Astrocyte (in vitro differentiated cells and primary cell): ENCODE data around the gene CACNA2D4. TPM values are rescaled to one million over a fixed set of nuclear protein-coding genes. Genes with fewer than 3 reads are reported as not detected.

Experiments
- DNase-seq: peaks from one replicate; pipeline ENCODE4 v3.0.0-alpha.2; 2010; ENCODE audit warnings: low read depth
- FAIRE-seq: peaks from 2 replicates; lab custom pipeline; 2011; peaks lifted over from hg19 to GRCh38; lab: Jason Lieb, UNC
- H2AFZ ChIP-seq: 2 replicates; pipeline ENCODE4 v1.6.0; 2012; ENCODE audit warnings: low read depth, low read length, inconsistent platforms
- H3K27ac ChIP-seq: 2 replicates; pipeline ENCODE4 v1.5.1; 2011; ENCODE audit warnings: low read depth, low read length, inconsistent platforms
- H3K27me3 ChIP-seq: 2 replicates; pipeline ENCODE4 v1.6.0; 2011; ENCODE audit warnings: low read length, inconsistent platforms; ENCODE audit not compliant: insufficient read depth
- H3K36me3 ChIP-seq: 2 replicates; pipeline ENCODE4 v1.5.1; 2011; ENCODE audit warnings: low read length, inconsistent platforms; ENCODE audit not compliant: insufficient read depth
- H3K4me1 ChIP-seq: 2 replicates; pipeline ENCODE4 v1.5.1; 2011; ENCODE audit warnings: low read length, inconsistent platforms; ENCODE audit not compliant: insufficient read depth
- H3K4me2 ChIP-seq: 2 replicates; pipeline ENCODE4 v1.6.0; 2012; ENCODE audit warnings: low read length, inconsistent platforms
- H3K4me3 ChIP-seq: 2 replicates; pipeline ENCODE4 v1.5.1; 2011; ENCODE audit warnings: low read depth, mild to moderate bottlenecking, low read length, inconsistent platforms; ENCODE audit not compliant: insufficient read depth
- H3K79me2 ChIP-seq: 2 replicates; pipeline ENCODE4 v1.6.0; 2012; ENCODE audit warnings: mild to moderate bottlenecking, low read length, inconsistent platforms; ENCODE audit not compliant: insufficient read depth
- H3K9ac ChIP-seq: 2 replicates; pipeline ENCODE4 v1.6.0; 2012; ENCODE audit warnings: mild to moderate bottlenecking, low read length, inconsistent platforms
- H3K9me3 ChIP-seq: 2 replicates; pipeline ENCODE4 v1.5.1; 2012; ENCODE audit warnings: low read depth, mild to moderate bottlenecking, low read length, inconsistent platforms; ENCODE audit not compliant: insufficient read depth
- H4K20me1 ChIP-seq: 2 replicates; pipeline ENCODE4 v1.6.0; 2012; ENCODE audit warnings: low read length, inconsistent platforms; ENCODE audit not compliant: insufficient read depth
- H3K27ac Mint-ChIP-seq: one replicate; pipeline ENCODE4 v1.8.0; 2021; ENCODE audit warnings: mild to moderate bottlenecking, mixed read lengths; ENCODE audit not compliant: unreplicated experiment
- H3K27me3 Mint-ChIP-seq: one replicate; pipeline ENCODE4 v1.8.0; 2021; ENCODE audit warnings: low read depth, mixed read lengths; ENCODE audit not compliant: unreplicated experiment
- H3K36me3 Mint-ChIP-seq: one replicate; pipeline ENCODE4 v1.8.0; 2021; ENCODE audit warnings: low read depth, mixed read lengths; ENCODE audit not compliant: unreplicated experiment
- H3K4me1 Mint-ChIP-seq: one replicate; pipeline ENCODE4 v1.8.0; 2021; ENCODE audit warnings: low read depth, mixed read lengths; ENCODE audit not compliant: unreplicated experiment
- H3K4me3 Mint-ChIP-seq: one replicate; pipeline ENCODE4 v1.8.0; 2021; ENCODE audit warnings: mild to moderate bottlenecking, moderate library complexity, mixed read lengths; ENCODE audit not compliant: unreplicated experiment
- H3K9me3 Mint-ChIP-seq: one replicate; pipeline ENCODE4 v1.8.0; 2021; ENCODE audit warnings: mild to moderate bottlenecking, mixed read lengths; ENCODE audit not compliant: unreplicated experiment
- CTCF ChIP-seq: IDR thresholded peaks from 2 replicates; pipeline ENCODE4 v1.5.1; 2011; ENCODE audit warnings: low read depth, mild to moderate bottlenecking, inconsistent platforms, low read length, moderate library complexity; ENCODE audit not compliant: insufficient read depth
- EZH2 ChIP-seq: IDR thresholded peaks from 2 replicates; pipeline ENCODE4 v1.6.1; 2012; ENCODE audit warnings: mild to moderate bottlenecking, low read length, inconsistent platforms; ENCODE audit not compliant: insufficient read depth
- total RNA-seq: library from RNA; stranded (reverse); gene quantifications from 2 replicates; pipeline ENCODE4 v1.2.1, GENCODE V29; 2021

Gene CACNA2D4
- total RNA-seq, 1 donor from 2014 or later = 0.09 TPM

DNA sequence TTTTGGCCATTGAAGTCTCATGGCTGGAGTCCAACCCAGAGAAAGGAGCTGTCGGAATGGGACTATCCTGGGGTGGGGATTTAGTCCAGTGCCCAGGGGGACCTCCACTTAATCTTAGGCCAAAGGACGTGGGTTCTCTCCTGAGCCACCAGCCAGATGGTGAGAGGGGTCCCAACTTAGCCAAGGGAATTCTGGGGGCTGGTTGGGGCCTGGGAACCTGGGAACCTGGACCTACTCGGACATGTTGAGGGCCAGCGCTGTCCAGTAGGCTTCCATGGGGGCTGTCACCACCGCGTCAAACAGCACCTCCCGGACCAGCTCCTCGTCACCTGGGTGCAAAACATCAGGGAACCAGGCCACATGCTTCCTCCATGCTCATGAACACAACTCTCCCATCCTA is 64.7 kb downstream of the CACNA2D4 start:
- no peaks in the 10 kb centered on the region for H4K20me1 ChIP-seq
- H3K4me3 ChIP-seq = no peak overlapping the region
- no peak for DNase-seq
- H3K27ac Mint-ChIP-seq = no peak overlapping the region
- TF ChIP-seq EZH2 = no peak
- no peak for TF ChIP-seq CTCF
- no peak overlapping the region for H3K27ac ChIP-seq
- H3K4me1 ChIP-seq = no peaks in the 10 kb centered on the region
- H3K27me3 ChIP-seq = no peaks in the 10 kb centered on the region
- H3K27me3 Mint-ChIP-seq = peaks cover 34% of the 10 kb centered on the region
- H3K4me3 Mint-ChIP-seq = no peak overlapping the region
- peaks cover 3% of the 10 kb centered on the region for H3K9me3 Mint-ChIP-seq
- no peak overlapping the region for H3K9ac ChIP-seq
- H3K36me3 Mint-ChIP-seq = peaks cover 1% of the 10 kb centered on the region
- no peaks in the 10 kb centered on the region for H3K4me1 Mint-ChIP-seq
- H3K79me2 ChIP-seq = no peaks in the 10 kb centered on the region
- peaks cover 20% of the 10 kb centered on the region for H3K9me3 ChIP-seq
- H3K36me3 ChIP-seq = no peaks in the 10 kb centered on the region
- no peak overlapping the region for H3K4me2 ChIP-seq
- H2AFZ ChIP-seq = no peak overlapping the region
- FAIRE-seq = no peak

GRCh38 chr12:1852076-1852475 is 66.4 kb downstream of the CACNA2D4 start:
- Histone ChIP-seq H3K4me2 (no peak overlapping the region), H3K4me1 (no peaks in the 10 kb centered on the region), H2AFZ (no peak overlapping the region), H3K27me3 (peaks cover 4% of the 10 kb centered on the region), H3K9ac (no peak overlapping the region), H3K27ac (no peak overlapping the region), H3K36me3 (no peaks in the 10 kb centered on the region), H3K4me3 (no peak overlapping the region), H3K79me2 (no peaks in the 10 kb centered on the region), H4K20me1 (no peaks in the 10 kb centered on the region), H3K9me3 (peaks cover 20% of the 10 kb centered on the region)
- Mint-ChIP-seq H3K9me3 (peaks cover 3% of the 10 kb centered on the region), H3K27ac (no peak overlapping the region), H3K36me3 (no peaks in the 10 kb centered on the region), H3K4me1 (no peaks in the 10 kb centered on the region), H3K27me3 (peaks cover 27% of the 10 kb centered on the region), H3K4me3 (no peak overlapping the region)
- TF ChIP-seq CTCF = no peak
- no peak for TF ChIP-seq EZH2
- FAIRE-seq (no peak), DNase-seq (no peak)

DNA sequence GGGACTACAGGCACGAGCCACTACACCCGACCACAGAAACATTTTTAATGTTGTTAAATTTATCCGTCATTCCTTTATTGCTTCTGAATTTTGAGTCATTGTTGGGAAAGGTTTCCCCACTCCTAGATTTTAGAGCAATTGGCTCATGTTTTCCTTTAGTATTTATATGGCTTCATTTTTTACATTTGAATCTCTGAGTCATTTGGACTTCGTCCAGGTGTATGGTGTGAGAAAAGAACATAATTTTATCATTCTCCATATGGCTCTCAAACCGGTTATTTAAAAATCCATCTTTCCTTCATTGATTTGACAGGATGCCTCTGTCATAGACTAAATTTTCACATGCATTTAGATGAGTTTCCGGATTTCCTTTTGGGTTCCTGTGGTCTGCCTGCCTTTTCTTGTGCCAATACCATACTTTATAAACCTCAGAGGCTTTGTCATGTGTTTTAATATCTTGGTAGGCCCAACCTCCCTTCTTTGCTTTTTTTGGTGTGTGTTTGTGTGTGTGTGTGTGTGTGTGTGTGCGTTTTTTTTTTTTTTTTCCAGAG is 67.2 kb downstream of the CACNA2D4 start:
- Histone ChIP-seq H3K9me3 (peaks cover 18% of the 10 kb centered on the region), H3K79me2 (no peaks in the 10 kb centered on the region), H3K4me3 (no peak overlapping the region), H2AFZ (no peak overlapping the region), H3K27ac (no peak overlapping the region), H3K36me3 (no peaks in the 10 kb centered on the region), H4K20me1 (no peaks in the 10 kb centered on the region), H3K4me2 (no peak overlapping the region), H3K4me1 (no peaks in the 10 kb centered on the region), H3K9ac (no peak overlapping the region), H3K27me3 (peaks cover 6% of the 10 kb centered on the region)
- Mint-ChIP-seq H3K4me3 (no peak overlapping the region), H3K27me3 (peaks cover 24% of the 10 kb centered on the region), H3K27ac (no peak overlapping the region), H3K36me3 (no peaks in the 10 kb centered on the region), H3K9me3 (no peaks in the 10 kb centered on the region), H3K4me1 (no peaks in the 10 kb centered on the region)
- peak; percentile 91 for DNase-seq
- FAIRE-seq = peak; percentile 20
- no peak for TF ChIP-seq CTCF
